NCI-H748 treated with DMSO at 0.1 percent for 48 hours (cell line): Measurements from ENCODE around the gene PTPN22.

Experiments used
- DNase-seq: peaks from one replicate; lab custom pipeline; 2025; lab: John Stamatoyannopoulos, UW

The PTPN22 gene

GRCh38 chr1:113887402-113888175 lies 16.1 kb upstream of the PTPN22 start, which contains the start of gene BCL2L15:
Gene BCL2L15, minus strand, starts transcription at chr1:113887581. Its CDS starts 206 bp downstream, at chr1:113887375.
- no peak for DNase-seq

- no peak for DNase-seq
Measured at GRCh38 chr1:113886417-113887401, 15.2 kb upstream of the PTPN22 start.

- no peak for DNase-seq
Measured at GRCh38 chr1:113881661-113882060, 10.1 kb upstream of the PTPN22 start.

GRCh38 chr1:113879739-113880038 lies 8.2 kb upstream of the PTPN22 start:
- no peak for DNase-seq

- no peak for DNase-seq
Measured at GRCh38 chr1:113876176-113876575, 4.7 kb upstream of the PTPN22 start.

- no peak for DNase-seq
Measured at GRCh38 chr1:113875714-113876113, 4.2 kb upstream of the PTPN22 start.

- DNase-seq = no peak
Measured at GRCh38 chr1:113874012-113874879, 2.7 kb upstream of the PTPN22 start.

GRCh38 chr1:113872219-113872935 lies 865 bp upstream of the PTPN22 start:
- DNase-seq = no peak

GRCh38 chr1:113870778-113871177 lies 734 bp downstream of the PTPN22 start:
- DNase-seq = no peak

GRCh38 chr1:113868387-113869083 lies 3.0 kb downstream of the PTPN22 start:
- DNase-seq = no peak

GRCh38 chr1:113861641-113862040 lies 9.9 kb downstream of the PTPN22 start:
- no peak for DNase-seq

GRCh38 chr1:113860891-113861290 lies 10.6 kb downstream of the PTPN22 start:
- no peak for DNase-seq

- DNase-seq = no peak
Measured at GRCh38 chr1:113859478-113860175, 11.9 kb downstream of the PTPN22 start.

- no peak for DNase-seq
Measured at GRCh38 chr1:113858982-113859381, 12.5 kb downstream of the PTPN22 start.

GRCh38 chr1:113858418-113858817 lies 13.1 kb downstream of the PTPN22 start:
- DNase-seq = no peak

- DNase-seq = no peak
Measured at GRCh38 chr1:113857776-113858175, 13.7 kb downstream of the PTPN22 start.

GRCh38 chr1:113856401-113856790 lies 15.1 kb downstream of the PTPN22 start:
- DNase-seq = no peak

- DNase-seq = no peak
Measured at GRCh38 chr1:113855630-113856400, 15.7 kb downstream of the PTPN22 start.

GRCh38 chr1:113854234-113854633 lies 17.3 kb downstream of the PTPN22 start:
- no peak for DNase-seq
